PC-9 (cell line): ENCODE measurements around the gene TF. TPM values are rescaled to one million over a fixed set of nuclear protein-coding genes. Genes with fewer than 3 reads are reported as not detected.
"Not testable (repeated sequence)": the region's sequence is repeated elsewhere in the genome, so short reads cannot be mapped to it uniquely, and the experiment has no call there.

Experiments
- BruUV-seq: library from RNA; stranded (reverse); fragments of 400-500 nt; replicated peaks from 2 replicates; lab custom pipeline; 2021; lab: Mats Ljungman, UMichigan
- CTCF ChIA-PET: fragments of 300-600 bp; sonication (Branson Sonifier 250); formaldehyde crosslinking; loops from one replicate; lab custom pipeline; 2022; ENCODE audit warnings: antibody characterized with exemption; lab: Charles Lee
- POLR2A ChIA-PET: fragments of 300-600 bp; sonication (Branson Sonifier 250); formaldehyde crosslinking; loops from one replicate; lab custom pipeline; 2022; ENCODE audit warnings: antibody characterized with exemption; ENCODE audit not compliant: unreplicated experiment; lab: Charles Lee
- DNase-seq, 2 experiments: peaks; one replicate each; pipeline versions ENCODE4 v3.0.0 to v3.0.0-alpha.2; 2015 to 2022; ENCODE audit warnings: mixed read lengths in 1 of 2
- H2AFZ ChIP-seq: fragments of 200-600 bp; sonication (generic); 2 replicates; pipeline ENCODE4 v1.8.1; 2017; ENCODE audit warnings: antibody characterized with exemption
- H3F3A ChIP-seq: fragments of 200-600 bp; sonication (generic); 2 replicates; pipeline ENCODE4 v1.8.1; 2017; ENCODE audit warnings: antibody characterized with exemption, mild to moderate bottlenecking, low read depth; ENCODE audit not compliant: insufficient read depth
- H3K27ac ChIP-seq: fragments of 200-600 bp; sonication (generic); 2 replicates; pipeline ENCODE4 v1.6.1; 2016; ENCODE audit warnings: mixed run types
- H3K27me3 ChIP-seq: fragments of 200-600 bp; sonication (generic); 2 replicates; pipeline ENCODE4 v1.6.1; 2016; ENCODE audit warnings: low read depth, mixed run types; ENCODE audit not compliant: insufficient read depth
- H3K36me3 ChIP-seq: fragments of 200-600 bp; sonication (generic); 2 replicates; pipeline ENCODE4 v1.6.1; 2016; ENCODE audit warnings: low read depth, mixed run types
- H3K4me1 ChIP-seq: fragments of 200-600 bp; sonication (generic); replicated peaks from 2 replicates; pipeline ENCODE4 v1.6.1; 2016; ENCODE audit warnings: mixed run types; ENCODE audit not compliant: insufficient read depth
- H3K4me2 ChIP-seq: fragments of 200-600 bp; sonication (generic); 2 replicates; pipeline ENCODE4 v1.6.1; 2017; ENCODE audit warnings: mixed run types
- H3K4me3 ChIP-seq: fragments of 200-600 bp; sonication (generic); 2 replicates; pipeline ENCODE4 v1.6.1; 2016; ENCODE audit warnings: mixed run types
- H3K79me2 ChIP-seq: fragments of 200-600 bp; sonication (generic); 2 replicates; pipeline ENCODE4 v1.6.1; 2017; ENCODE audit warnings: low read depth, mixed run types
- H3K9me2 ChIP-seq: fragments of 200-600 bp; sonication (generic); 2 replicates; pipeline ENCODE4 v1.8.1; 2017; ENCODE audit warnings: mild to moderate bottlenecking; ENCODE audit not compliant: insufficient read depth
- H3K9me3 ChIP-seq: fragments of 200-600 bp; sonication (generic); 2 replicates; pipeline ENCODE4 v1.8.1; 2016; ENCODE audit warnings: low read depth; ENCODE audit not compliant: insufficient read depth
- H4K20me1 ChIP-seq: fragments of 200-600 bp; sonication (generic); 2 replicates; pipeline ENCODE4 v1.8.1; 2017; ENCODE audit not compliant: insufficient read depth
- CTCF ChIP-seq: fragments of 200-600 bp; sonication (generic); conservative IDR thresholded peaks from 2 replicates; pipeline ENCODE4 v1.6.1; 2017; ENCODE audit warnings: mixed run types, antibody characterized with exemption, mild to moderate bottlenecking, moderate library complexity
- EZH2 ChIP-seq: fragments of 200-600 bp; sonication (generic); IDR thresholded peaks from 2 replicates; pipeline ENCODE4 v1.8.0; 2017; ENCODE audit warnings: antibody characterized with exemption, low read depth
- intact Hi-C: fragments of 100-400 bp; cut with micrococcal nuclease; formaldehyde crosslinking; loops from one replicate; pipeline ENCODE4 v1.10.0; 2022; ENCODE audit not compliant: unreplicated experiment
- total RNA-seq: library from RNA; stranded (reverse); gene quantifications from 2 replicates; pipeline ENCODE4 v1.2.3, GENCODE V29; 2021

Gene TF
- total RNA-seq, 1 experiment from 2014 or later, result 0.24 TPM

- intact Hi-C loops, result no loop called here
- H4K20me1 ChIP-seq, result no peaks in the 10 kb centered on the region
- H3K79me2 ChIP-seq, result no peaks in the 10 kb centered on the region
- no peaks in the 10 kb centered on the region for H3K9me2 ChIP-seq
- H3K9me3 ChIP-seq, result no peaks in the 10 kb centered on the region
- no peaks in the 10 kb centered on the region for H3K4me1 ChIP-seq
- H3K4me2 ChIP-seq, result no peak overlapping the region
- H3K4me3 ChIP-seq, result no peak overlapping the region
- CTCF ChIA-PET, result no interaction called here
- no peaks in the 10 kb centered on the region for H3F3A ChIP-seq
- DNase-seq, result no peak
- no TSS peak for BruUV-seq
- POLR2A ChIA-PET, result no interaction called here
- TF ChIP-seq EZH2 (no peak), CTCF (no peak)
- 0 out of 2 replicates have a peak, but pooled peaks cover 8% of the 10 kb centered on the region for H3K27me3 ChIP-seq
- no peak overlapping the region for H2AFZ ChIP-seq
- H3K36me3 ChIP-seq, result no peaks in the 10 kb centered on the region
- no peak overlapping the region for H3K27ac ChIP-seq
Observed at GRCh38 chr3:133779626-133780203, 33.5 kb downstream of the TF start.

GRCh38 chr3:133780756-133781155 is 34.6 kb downstream of the TF start:
- BruUV-seq, H3K4me2 ChIP-seq, H3K9me2 ChIP-seq, H2AFZ ChIP-seq, H3K4me3 ChIP-seq, intact Hi-C loops, POLR2A ChIA-PET, H3K36me3 ChIP-seq, H4K20me1 ChIP-seq, DNase-seq, H3K79me2 ChIP-seq, H3K27me3 ChIP-seq, CTCF ChIA-PET, H3F3A ChIP-seq, H3K9me3 ChIP-seq, H3K4me1 ChIP-seq, H3K27ac ChIP-seq: not testable (repeated sequence)

GRCh38 chr3:133781570-133781969 is 35.4 kb downstream of the TF start:
- ChIA-PET POLR2A (no interaction called here), CTCF (no interaction called here)
- intact Hi-C loops, result no loop called here
- H3K9me3 ChIP-seq, result no peaks in the 10 kb centered on the region
- 0 out of 2 replicates have a peak, but pooled peaks cover 8% of the 10 kb centered on the region for H3K27me3 ChIP-seq
- no peak overlapping the region for H3K4me3 ChIP-seq
- H4K20me1 ChIP-seq, result no peaks in the 10 kb centered on the region
- H3K4me1 ChIP-seq, result no peaks in the 10 kb centered on the region
- no peak overlapping the region for H3K4me2 ChIP-seq
- H2AFZ ChIP-seq, result no peak overlapping the region
- TF ChIP-seq CTCF (no peak), EZH2 (no peak)
- H3K79me2 ChIP-seq, result no peaks in the 10 kb centered on the region
- H3K36me3 ChIP-seq, result no peaks in the 10 kb centered on the region
- no peak overlapping the region for H3K27ac ChIP-seq
- no peaks in the 10 kb centered on the region for H3F3A ChIP-seq
- BruUV-seq, result no TSS peak
- no peaks in the 10 kb centered on the region for H3K9me2 ChIP-seq
- no peak for DNase-seq

- 0 out of 2 replicates have a peak, but pooled peaks cover 8% of the 10 kb centered on the region for H3K27me3 ChIP-seq
- no peak overlapping the region for H2AFZ ChIP-seq
- no peaks in the 10 kb centered on the region for H3F3A ChIP-seq
- no peak overlapping the region for H3K4me2 ChIP-seq
- no TSS peak for BruUV-seq
- H3K4me3 ChIP-seq, result no peak overlapping the region
- TF ChIP-seq EZH2 (no peak), CTCF (no peak)
- H3K79me2 ChIP-seq, result no peaks in the 10 kb centered on the region
- H4K20me1 ChIP-seq, result no peaks in the 10 kb centered on the region
- H3K27ac ChIP-seq, result no peak overlapping the region
- ChIA-PET POLR2A (no interaction called here), CTCF (no interaction called here)
- no peaks in the 10 kb centered on the region for H3K4me1 ChIP-seq
- no peaks in the 10 kb centered on the region for H3K9me2 ChIP-seq
- H3K9me3 ChIP-seq, result no peaks in the 10 kb centered on the region
- no peak for DNase-seq
- intact Hi-C loops, result no loop called here
- no peaks in the 10 kb centered on the region for H3K36me3 ChIP-seq
Observed at GRCh38 chr3:133782454-133782853, 36.3 kb downstream of the TF start.
